ENCODE measurements around the gene RERE.
"Not testable (repeated sequence)": the region's sequence is repeated elsewhere in the genome, so short reads cannot be mapped to it uniquely, and the experiment has no call there.

RERE gene

GRCh38 chr1:8790478-8790877 is 27.0 kb downstream of the RERE start:
- POLR2A ChIA-PET = no interaction called here
- CTCF ChIA-PET = interaction anchor here (1.1 kb wide), 1 partner anchor 9 kb away, joined by 3 read pairs; no protein-coding TSS in a partner anchor

GRCh38 chr1:8789314-8790214 is 27.9 kb downstream of the RERE start:
- TF ChIP-seq SUZ12 (IDR thresholded peaks at IDR 0.05) (no peak), FOXA1 (IDR thresholded peaks at IDR 0.05) (no peak), LEF1 (IDR thresholded peaks at IDR 0.05; ENCODE audit: borderline replicate concordance) (no peak), FOXM1 (IDR thresholded peaks at IDR 0.05; ENCODE audit: borderline replicate concordance) (no peak), SP1 (IDR thresholded peaks at IDR 0.05) (no peak), ELF4 (IDR thresholded peaks at IDR 0.05) (no peak), PKNOX1 (IDR thresholded peaks at IDR 0.05) (no peak), BHLHE40 (IDR thresholded peaks at IDR 0.05; ENCODE audit: borderline replicate concordance) (no peak), TARDBP (IDR thresholded peaks at IDR 0.05) (no peak), HDGF (IDR thresholded peaks at IDR 0.05; ENCODE audit: borderline replicate concordance) (no peak), NFRKB (IDR thresholded peaks at IDR 0.05) (no peak)
- POLR2A ChIA-PET = no interaction called here
- no peak for DNase-seq (ENCODE audit: extremely low spot score)
- CTCF ChIA-PET = interaction anchor here (0.5 to 1.1 kb wide), 2 partner anchors 8 to 22 kb away, joined by 3 to 5 read pairs; no protein-coding TSS in a partner anchor

More at GRCh38 chr1:8790478-8790877, 27.0 kb downstream of the RERE start:
- TF ChIP-seq TARDBP (IDR thresholded peaks at IDR 0.05) (no peak), SP1 (IDR thresholded peaks at IDR 0.05) (no peak), HDGF (IDR thresholded peaks at IDR 0.05; ENCODE audit: borderline replicate concordance) (no peak), ARNT (IDR thresholded peaks at IDR 0.05) (no peak), L3MBTL2 (conservative IDR thresholded peaks at IDR 0.05) (no peak), FOXK2 (IDR thresholded peaks at IDR 0.05) (no peak), FOXA1 (IDR thresholded peaks at IDR 0.05) (no peak), ZNF384 (IDR thresholded peaks at IDR 0.05) (no peak), NFRKB (IDR thresholded peaks at IDR 0.05) (no peak), LEF1 (IDR thresholded peaks at IDR 0.05; ENCODE audit: borderline replicate concordance) (no peak), SUZ12 (IDR thresholded peaks at IDR 0.05) (no peak)
- no peak for DNase-seq (ENCODE audit: extremely low spot score)

GRCh38 chr1:8787218-8787617 is 30.2 kb downstream of the RERE start:
- no peak for DNase-seq (ENCODE audit: extremely low spot score)
- POLR2A ChIA-PET = no interaction called here

GRCh38 chr1:8786204-8786603 is 31.2 kb downstream of the RERE start:
- CTCF ChIA-PET = interaction anchor here (0.9 kb wide), 1 partner anchor 15 kb away, joined by 6 read pairs; no protein-coding TSS in a partner anchor
- DNase-seq (ENCODE audit: extremely low spot score); POLR2A ChIA-PET: not testable (repeated sequence)

More at GRCh38 chr1:8787218-8787617, 30.2 kb downstream of the RERE start:
- CTCF ChIA-PET = interaction anchor here (0.9 kb wide), 1 partner anchor 16 kb away, joined by 6 read pairs; no protein-coding TSS in a partner anchor
- no peak for TF ChIP-seq CTBP1 (IDR thresholded peaks at IDR 0.05; ENCODE audit: borderline replicate concordance)
- TF ChIP-seq PKNOX1 (IDR thresholded peaks at IDR 0.05) = no peak
- no peak for TF ChIP-seq L3MBTL2 (conservative IDR thresholded peaks at IDR 0.05)
- no peak for TF ChIP-seq NFRKB (IDR thresholded peaks at IDR 0.05)
- no peak for TF ChIP-seq FOXA1 (IDR thresholded peaks at IDR 0.05)
- TF ChIP-seq SP1 (IDR thresholded peaks at IDR 0.05) = no peak
- no peak for TF ChIP-seq ZNF384 (IDR thresholded peaks at IDR 0.05)
- no peak for TF ChIP-seq FOXM1 (IDR thresholded peaks at IDR 0.05; ENCODE audit: borderline replicate concordance)

GRCh38 chr1:8782955-8783354 is 34.5 kb downstream of the RERE start:
- no peak for DNase-seq (ENCODE audit: extremely low spot score)
- TF ChIP-seq CTBP1 (IDR thresholded peaks at IDR 0.05; ENCODE audit: borderline replicate concordance) (no peak), LEF1 (IDR thresholded peaks at IDR 0.05; ENCODE audit: borderline replicate concordance) (no peak), FOXK2 (IDR thresholded peaks at IDR 0.05) (no peak), BHLHE40 (IDR thresholded peaks at IDR 0.05; ENCODE audit: borderline replicate concordance) (no peak), TARDBP (IDR thresholded peaks at IDR 0.05) (no peak), PKNOX1 (IDR thresholded peaks at IDR 0.05) (no peak), SP1 (IDR thresholded peaks at IDR 0.05) (no peak), ELF4 (IDR thresholded peaks at IDR 0.05) (no peak), FOXM1 (IDR thresholded peaks at IDR 0.05; ENCODE audit: borderline replicate concordance) (no peak), HDGF (IDR thresholded peaks at IDR 0.05; ENCODE audit: borderline replicate concordance) (no peak), FOXA1 (IDR thresholded peaks at IDR 0.05) (no peak), SUZ12 (IDR thresholded peaks at IDR 0.05) (no peak), L3MBTL2 (conservative IDR thresholded peaks at IDR 0.05) (no peak), ARNT (IDR thresholded peaks at IDR 0.05) (no peak), ZNF384 (IDR thresholded peaks at IDR 0.05) (no peak), NFRKB (IDR thresholded peaks at IDR 0.05) (no peak)
- CTCF ChIA-PET = no interaction called here
- POLR2A ChIA-PET = no interaction called here

- CTCF ChIA-PET = no interaction called here
- TF ChIP-seq TARDBP (IDR thresholded peaks at IDR 0.05) (no peak), FOXM1 (IDR thresholded peaks at IDR 0.05; ENCODE audit: borderline replicate concordance) (no peak), HDGF (IDR thresholded peaks at IDR 0.05; ENCODE audit: borderline replicate concordance) (no peak), FOXA1 (IDR thresholded peaks at IDR 0.05) (no peak), ZNF384 (IDR thresholded peaks at IDR 0.05) (no peak)
- POLR2A ChIA-PET = no interaction called here
- DNase-seq (ENCODE audit: extremely low spot score) = no peak
These were observed 35.3 kb downstream of the RERE start for GRCh38 chr1:8782001-8782620.
